ENCODE data around the gene EXOC3L1.

EXOC3L1 gene

DNA sequence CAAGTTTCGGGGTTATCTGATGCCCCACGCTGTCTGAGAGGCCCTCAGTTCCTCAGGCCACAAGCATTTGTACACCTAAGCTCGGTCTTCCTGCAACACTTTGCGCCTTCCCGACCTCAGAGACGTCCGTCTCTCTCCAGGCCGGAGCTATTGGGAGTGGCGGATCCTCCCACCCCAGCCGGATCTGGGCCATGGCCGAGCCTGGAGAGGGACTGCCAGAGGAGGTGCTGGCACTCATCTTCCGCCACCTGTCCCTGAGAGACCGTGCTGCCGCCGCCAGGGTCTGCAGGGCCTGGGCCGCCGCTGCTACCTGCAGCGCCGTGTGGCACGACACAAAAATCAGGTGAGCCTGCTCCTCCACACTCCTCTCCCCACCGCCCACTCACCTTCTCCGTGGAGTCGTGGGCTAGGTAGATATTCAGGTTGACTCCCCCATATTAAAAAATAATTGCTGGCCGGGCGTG is 28.3 kb downstream of the EXOC3L1 start:
- no peak for DNase-seq

DNA sequence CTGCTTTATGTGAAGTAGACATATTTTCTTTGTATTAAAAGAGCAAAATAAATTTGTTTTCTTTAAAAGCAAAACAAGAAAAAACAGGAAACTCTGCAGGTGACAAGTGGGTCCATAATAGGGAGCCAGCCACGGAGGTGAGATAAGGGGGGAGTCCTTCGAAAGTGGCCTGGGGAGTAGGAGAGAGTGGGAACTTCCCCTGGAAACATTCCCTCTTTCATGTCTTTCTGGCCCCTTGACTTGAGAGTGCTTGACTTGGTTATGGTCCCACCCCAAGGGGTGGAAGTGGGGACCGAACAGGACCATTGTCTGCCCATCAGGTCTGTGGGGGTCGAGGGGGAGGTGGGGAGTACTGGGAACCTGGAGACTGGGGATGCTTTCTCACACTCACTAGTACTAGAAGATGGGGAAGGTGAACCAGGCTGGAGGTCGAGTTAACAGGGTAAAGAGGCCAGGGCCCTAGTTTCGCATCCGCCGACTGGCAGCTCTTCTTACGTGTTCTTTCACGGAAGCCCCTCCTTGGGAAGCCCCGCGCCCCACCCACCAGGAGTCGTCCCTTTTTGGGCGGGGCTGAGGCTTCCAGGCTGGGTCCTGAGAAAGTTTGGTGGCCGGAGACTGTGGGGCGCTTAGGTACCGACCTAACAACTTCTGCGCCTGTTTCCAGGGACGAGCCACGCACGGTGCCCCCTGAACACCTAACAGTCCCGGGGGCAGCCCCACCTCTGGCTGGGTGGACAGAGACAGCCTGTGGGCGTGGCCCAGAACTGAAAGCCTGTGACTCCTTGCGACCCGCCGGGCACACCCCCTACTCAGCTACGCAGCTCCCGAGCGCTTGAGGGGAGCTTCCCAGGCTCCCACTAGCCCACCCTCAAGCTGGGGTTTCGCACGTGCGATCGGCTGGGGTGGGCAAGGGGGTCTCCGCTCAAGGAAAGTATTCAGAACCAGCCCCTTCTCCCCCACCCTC is 31.0 kb downstream of the EXOC3L1 start:
- DNase-seq: peak; percentile 88

DNA sequence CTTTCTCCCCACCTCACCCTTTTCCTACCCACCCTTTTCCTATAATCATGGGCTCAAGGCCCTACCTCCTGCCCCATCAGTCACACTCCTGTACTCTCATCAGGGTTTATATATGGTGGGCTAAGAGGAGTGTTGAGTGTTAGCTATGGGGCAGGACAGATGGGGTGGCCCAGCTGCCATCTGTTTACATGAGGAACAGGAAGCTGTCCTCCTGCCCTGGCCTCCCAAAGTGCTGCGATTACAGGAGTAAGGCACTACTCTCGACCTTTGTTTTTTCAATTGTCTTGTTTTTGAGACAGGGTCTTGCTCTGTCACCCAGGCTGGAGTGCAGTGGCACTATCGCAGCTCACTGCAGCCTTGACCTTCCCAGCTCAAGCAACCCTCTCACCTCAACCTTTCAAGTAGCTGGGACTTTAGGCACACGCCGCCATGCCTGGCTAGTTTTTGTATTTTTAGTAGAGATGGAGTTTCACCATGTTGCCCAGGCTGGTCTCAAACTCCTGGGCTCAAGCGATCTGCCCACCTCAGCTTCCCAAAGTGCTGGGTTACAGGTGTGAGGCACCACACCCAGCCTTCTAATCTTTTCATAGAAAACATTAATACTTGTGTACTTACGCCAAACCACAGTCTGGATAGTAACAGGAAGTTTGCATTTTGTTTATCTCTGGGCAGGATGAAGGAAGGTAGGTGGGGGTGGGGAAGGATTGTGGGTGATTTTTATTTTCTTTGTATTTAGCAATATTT is 31.9 kb downstream of the EXOC3L1 start:
- no peak for DNase-seq

DNA sequence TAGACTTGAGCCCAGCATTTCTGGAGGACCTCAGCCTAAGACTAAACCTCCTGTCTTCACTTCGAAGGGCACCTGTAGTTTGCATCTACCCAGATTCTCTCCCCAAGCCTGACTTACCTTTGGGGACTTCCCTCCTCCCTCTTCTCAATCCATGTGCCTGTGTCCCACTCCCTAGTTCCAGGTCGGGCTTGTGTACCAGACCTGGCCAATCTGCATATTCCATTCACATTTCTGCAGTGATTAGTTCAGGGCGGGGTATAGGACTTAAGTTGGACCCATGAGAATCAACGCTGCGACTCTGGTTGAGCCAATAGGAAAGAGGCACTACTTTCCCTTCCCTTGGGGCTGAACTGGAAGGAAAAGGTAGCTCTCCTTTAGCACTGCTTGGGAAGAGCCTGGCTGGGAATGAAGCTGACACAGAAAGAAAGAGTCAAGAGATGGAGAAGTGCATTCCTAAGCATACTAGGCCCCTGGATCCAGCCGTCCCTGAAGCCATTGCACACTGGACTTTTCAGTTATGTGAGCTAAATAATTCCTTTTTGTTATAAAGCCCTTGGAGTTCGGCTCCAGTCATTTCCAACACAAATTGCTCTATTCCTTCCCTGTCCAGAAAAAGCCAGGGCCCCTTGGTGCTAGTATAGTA is 32.7 kb downstream of the EXOC3L1 start:
- no peak for DNase-seq

DNA sequence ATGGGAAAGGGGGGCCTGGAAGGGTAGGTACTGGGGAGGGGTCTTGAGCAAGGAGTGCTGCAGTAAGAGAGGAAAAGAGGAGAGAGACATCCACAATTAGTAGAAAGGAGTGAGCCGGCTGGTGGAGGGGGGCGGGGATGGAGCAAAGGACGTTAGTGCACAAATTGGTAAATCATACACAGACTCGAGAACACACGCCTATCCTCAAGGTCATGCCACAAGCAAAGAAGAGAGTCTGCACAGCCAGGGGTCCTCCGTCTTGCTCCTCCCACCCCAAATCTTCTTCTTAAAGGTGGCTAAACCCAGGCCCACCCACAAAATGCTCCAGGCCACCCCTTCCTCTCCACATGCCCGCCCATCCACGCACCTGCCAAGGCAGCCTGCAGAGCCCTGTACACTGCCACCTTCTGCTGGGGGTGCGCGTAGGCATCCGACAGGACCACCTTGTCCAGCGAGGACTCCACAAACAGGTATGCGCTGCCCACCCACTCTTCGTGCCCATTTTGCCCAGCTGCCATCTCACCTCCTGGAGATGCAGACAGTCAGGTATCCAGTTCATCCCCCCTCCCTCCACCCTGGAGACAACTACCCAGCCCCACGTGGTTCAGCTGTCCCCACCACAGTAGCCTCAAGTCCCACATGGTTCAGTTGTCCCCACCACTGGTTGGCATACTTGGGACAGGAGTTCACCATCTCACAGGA is 33.6 kb downstream of the EXOC3L1 start:
- no peak for DNase-seq

DNA sequence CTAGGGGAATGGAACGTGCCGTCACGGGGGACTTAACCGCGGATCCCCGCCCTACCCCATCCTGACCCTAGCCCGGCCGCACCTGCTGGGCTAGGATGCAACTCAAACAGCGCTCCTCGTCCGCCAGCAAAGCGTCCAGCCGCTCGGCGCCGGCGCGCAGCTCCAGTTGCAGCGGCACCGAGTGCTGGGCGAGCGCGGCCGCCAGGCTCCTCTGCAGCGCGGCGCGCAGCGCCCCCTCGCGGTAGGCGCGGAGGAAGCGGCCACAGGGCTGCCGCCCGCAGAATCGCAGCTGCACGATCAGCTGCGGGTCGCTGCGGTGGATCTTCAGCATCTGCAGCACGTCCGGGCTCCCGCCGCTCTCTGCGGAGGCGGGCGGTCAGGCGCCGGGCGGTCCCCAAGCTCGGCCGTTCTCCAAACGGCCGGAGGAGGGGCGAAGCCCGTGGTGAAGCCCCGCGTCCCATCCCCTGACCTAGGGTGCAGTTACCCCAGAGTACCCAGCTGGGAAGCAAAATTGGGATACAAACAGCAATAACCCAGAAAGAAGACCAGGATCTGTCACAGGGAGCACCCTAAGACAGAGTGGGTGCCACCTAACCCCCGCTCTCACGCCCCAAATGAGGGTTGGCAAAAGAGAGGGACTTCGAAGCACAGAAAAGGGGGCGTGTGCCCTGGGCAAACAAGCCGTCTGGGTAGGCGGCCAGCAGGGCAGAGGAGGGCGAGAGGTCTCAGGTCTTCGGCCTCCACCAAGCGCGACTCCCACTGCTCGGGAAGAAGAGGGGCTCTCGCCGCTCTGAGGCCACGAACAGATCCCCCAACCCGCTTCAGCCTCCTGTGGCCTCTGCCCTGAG is 34.4 kb downstream of the EXOC3L1 start:
- DNase-seq: peak; percentile 85

DNA sequence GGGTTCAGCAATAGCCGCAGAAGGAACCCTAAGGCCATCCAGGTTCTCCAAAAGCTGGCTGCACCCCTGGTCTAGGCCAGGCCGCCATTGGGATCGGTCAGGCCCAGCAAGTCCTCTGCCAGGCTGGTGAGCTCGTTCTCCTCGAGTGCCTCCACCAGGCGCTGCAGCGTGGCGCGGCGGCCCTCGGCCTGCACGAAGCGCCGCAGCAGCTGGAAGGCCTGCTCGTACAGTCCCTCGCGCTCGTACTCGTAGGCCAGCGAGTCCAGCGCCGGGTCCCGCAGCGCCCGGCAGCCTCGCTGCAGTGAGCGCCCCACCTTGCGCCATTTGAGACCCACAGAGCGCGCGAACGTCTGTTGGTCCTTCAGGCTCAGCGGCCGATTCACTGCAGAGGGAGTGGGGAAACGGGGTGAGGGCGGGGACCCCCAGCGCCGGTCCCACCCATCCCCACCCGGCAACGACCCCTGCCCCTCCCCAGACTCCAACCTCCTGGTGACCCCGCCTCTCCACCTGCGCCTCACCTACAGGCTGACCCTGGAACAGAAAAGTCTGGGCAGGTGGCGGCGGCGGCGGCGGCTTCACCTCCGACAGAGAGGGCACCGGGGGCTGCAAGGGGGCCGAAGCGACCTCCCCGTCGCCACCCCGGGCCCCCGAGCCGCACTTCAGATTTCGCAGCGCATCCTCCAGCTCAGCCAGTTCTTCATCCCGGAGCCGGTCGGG is 35.2 kb downstream of the EXOC3L1 start:
- DNase-seq: no peak

DNA sequence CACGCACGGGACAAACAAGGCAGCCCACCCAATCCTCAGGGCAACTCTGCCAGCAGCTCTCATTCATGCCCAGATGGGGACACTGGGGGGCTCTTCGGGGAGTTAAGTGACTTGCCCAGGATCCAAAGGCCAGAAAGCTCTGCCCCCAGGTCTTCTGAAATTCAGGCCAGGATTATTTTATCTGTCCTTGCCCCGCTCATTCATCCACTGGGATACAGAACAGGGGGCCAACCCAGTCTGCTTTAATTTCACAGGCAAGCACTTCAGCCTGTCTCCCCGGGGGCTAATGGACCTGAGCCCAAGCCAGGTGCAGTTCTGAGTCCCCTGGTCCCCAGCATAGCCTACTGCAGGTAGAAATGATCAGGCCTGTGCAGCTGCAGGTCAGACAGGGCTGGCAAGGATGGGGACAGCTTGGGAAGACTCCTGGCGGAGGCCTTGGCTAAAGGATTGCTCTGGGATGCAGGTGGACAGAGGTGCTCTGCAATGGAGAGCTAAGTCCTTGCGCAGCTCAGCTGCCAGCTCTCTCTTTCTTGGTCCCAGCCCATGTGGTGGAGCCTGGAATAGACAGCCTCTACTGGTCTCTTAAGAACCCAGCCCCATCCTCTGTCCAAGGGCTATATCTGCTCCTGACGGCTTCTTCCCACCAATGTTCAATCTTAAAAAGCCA is 38.4 kb downstream of the EXOC3L1 start:
- no peak for DNase-seq

DNA sequence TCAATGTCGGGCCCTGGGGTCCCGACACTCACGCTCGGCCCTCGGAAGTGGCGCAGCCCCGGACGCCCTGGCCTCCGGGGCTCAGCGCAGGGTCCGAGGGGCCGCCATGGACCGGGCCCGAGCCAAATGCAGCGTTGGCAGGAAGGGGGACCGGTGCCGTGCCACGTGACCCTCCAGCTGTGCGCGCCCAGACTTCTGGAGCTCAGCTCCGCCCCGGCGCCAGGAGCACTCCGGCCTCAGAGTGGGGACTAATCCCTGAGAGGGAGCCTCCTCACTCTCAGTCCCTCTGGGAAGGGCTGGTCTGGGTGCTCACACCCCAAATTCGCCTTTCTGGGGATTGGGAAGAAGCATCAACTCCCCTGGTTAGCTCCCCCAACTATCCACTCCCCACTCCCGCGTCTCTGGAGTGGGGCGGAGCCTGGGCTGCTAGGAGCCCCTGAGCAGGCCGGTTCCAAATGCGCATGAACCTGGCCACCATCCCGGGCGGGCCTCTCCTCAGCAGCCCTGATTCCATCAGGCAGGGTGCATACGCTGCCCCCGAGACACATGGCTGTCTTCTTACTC is 39.0 kb downstream of the EXOC3L1 start, which contains the start of gene B3GNT9:
B3GNT9 (minus strand) TSS at position 166 of the 564 bp plus-strand sequence. CDS start 513 bp downstream, outside the sequence.
- peak; percentile 69 for DNase-seq

DNA sequence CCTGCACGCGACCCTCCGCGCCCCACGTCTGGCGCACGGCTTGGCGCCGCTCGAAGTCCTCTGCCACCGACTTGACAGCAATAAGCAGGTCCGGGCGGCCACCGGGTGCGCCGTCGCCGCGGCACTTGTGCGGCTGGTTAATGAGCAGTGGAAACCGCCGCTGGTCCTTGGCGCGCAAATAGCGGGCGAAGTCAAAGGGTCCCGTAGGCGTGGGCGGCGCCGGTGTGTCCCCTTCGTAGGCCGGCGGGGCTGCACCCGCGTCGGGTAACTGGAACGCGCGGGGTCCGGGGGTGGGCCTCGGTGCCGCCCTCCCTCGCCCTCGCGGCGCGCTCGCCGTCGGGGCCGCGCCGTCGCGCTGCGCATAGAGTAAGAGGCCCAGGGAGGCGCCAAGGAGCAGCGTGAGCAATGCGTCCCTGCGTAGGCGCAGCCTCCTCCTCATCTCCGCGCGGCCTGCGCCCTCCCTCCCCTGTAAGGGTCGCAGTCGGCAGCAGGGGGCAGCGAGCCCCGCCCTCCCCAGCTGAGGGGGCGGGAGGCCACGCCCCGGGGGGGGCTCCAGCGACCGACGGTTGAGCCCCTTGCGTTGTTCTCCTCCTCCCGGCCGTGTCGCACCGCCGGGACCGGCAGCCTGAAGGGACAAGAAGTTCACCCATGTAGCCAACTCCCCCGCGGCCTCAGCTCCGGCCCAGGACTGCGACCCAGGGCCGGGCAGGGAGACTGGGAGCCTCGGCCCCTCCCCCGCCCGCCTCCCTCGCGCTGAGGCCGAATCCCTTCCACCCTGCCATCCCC is 39.7 kb downstream of the EXOC3L1 start:
- peak; percentile 67 for DNase-seq

DNA sequence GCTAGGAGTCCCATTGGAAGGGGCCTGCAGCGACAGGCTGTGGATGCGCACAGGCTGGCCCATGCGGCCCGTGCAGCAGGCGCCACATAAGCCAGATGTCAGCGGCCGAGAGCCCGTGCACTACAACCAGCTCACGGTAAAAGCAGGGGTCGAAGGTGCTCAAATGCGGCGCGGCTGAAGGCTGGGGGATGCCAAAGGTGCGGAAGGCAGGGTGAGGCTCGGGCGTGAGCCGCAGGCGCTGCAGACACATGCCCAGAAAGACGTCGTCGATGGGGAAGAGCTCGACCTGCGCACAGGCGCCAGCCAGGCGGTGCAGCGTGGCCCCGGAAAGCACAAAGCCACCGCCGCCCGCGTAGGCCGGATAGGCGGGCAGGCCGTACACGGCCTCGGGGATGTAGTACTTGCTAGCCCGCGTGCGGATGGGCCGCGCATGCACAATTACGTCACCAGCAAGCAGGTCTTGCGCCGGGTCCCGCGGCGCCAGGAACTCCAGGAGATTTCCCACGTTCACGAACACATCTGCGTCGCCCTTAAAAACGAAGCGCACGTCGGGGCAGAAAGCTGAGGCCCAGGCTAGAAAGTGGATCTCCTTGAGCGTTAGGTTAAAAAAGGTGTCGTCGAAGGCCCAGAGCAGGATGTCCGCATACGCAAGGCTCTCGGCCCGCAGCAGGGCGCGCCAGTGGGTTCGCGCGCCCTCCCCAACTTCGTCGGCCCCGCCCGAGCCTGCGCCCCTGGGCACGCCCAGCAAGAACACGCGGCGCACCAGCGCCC is 40.5 kb downstream of the EXOC3L1 start:
- DNase-seq: no peak

DNA sequence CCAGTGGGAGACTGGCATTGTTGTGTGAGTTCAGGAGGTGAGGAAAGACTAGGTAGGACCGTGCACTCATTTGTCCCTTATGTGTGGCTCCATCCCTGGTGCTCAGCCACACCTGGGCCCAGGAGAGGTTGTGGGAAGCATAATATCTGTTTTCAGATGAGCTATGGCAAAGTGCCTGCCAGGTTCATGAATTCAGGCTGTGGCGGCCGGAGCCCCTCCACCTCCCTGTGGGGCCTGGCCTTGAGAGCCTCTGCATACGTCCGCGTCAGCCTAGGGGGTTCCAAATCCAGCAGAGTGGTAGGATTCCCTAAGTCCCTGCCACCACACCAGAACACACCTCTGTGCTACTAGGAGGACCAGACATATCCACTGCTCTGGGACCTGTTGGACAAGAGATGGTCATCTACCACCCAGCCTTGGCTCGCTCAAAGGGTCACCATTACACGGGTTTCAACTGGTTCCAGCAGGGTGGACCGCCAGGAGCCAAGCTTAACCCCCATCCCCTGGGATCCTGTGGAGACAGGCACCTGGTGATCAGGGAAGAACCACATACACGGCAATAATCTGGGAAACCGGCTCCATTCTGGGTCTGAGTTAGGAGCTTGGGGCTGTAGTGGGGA is 41.2 kb downstream of the EXOC3L1 start:
- no peak for DNase-seq

DNA sequence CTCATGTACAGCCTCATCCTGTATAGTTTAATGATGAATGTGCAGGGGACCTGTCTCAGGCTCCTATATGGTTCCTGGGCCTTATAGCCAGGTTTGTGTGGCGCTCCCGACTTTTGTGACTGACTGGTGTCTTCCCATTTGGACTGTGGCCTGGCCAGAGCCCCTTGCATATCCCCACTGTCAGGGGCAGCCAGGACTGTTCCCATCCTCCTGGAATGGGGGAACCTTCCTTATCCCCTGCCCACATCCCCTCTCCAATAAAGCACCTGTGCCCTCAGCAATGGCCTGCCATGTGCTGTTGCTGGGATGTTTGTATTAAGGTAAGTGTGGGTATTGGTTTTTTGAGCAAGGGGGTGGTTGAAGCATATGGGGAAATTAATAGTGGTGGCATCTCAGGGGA is 41.7 kb downstream of the EXOC3L1 start:
- DNase-seq: no peak

DNA sequence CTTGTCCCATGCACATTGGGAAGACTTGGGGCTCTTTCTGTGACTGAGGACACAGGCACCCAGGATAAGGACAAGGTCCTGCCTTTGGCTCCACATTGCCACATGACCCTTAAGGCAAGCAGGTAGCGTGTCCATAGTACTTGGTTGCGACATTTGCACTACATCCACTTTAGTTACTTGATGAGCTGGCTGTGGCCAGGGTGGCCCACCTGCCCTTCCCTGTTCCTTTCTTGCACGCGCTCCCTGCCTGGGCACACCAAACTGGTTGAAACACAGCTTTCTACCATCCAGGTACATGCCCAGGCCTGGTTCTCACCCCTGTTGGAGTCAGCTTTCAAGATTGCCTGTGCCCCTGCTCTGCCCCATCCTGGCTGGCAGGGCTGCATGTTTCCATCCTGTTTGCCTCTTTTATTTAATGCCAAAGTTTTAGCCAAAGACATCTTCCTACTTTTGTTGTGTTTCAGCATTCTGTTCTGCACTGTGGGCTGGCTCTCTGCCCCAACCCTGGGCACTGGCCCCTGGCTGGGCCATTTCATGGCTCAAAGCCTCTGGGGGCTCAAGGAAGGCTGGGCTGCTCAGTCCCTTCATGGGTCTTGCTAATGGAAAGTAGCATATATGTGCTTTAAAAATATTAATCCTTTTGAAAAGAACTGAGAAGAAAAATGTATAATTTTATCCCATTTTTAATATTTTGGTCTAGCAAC is 42.3 kb downstream of the EXOC3L1 start:
- DNase-seq: no peak

DNA sequence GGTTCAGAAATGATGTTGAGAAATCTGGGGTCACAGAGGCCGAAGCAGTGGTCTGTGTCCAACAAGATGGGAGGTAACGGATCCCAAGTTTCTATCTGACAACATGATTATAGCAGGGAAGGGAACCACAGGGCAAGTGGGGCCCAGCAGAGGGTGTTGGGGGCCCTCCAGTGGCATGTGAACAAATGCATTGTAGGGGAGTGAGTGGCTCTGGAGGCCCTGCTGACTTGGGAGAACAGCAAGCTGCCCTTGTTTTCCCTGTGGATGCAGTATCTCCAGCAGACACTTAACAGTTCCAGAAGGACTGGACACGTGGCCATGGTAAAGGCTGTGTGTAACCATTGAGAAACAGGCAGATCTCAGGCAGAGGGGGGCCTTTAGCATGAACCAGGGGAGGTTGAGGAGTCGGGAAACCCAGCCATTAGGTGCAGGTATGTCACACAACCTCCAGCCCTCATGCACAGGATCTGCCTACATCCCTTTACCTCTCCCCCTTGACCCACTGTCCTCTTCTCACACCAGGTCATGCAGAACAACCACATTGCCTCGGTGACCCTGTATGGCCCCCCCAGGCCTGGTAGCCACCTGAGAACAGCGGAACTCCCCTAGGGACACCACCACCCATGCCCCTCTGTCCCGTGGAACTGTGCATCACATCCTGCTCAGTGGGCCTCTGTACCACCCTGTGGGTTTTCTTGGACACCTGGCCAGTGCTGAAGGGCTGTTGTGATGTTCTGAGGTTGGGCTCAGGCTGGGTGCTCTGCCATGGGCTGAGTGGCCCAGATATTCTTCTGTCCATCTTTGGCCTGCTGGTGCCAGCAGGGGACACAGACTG is 43.2 kb downstream of the EXOC3L1 start:
- DNase-seq: no peak

DNA sequence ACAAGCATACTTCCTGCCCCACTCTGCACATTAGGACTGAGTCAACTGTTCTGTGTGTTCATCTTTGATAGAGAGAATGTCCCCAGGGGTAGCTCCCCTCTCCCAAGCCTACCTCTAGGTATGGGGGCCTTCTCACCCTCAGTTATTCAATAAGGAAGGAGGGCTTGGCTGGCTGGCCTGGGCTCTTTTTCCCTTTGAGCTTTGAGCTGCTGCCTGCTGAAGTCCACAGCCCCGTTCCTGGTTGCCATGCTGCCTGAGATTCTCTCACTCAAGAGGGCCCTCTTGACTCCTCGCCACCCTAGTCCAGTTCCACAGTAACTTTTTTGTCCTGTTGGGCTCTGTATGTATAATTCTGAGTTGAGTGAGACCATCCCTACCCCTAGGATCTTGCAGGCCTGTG is 44.2 kb downstream of the EXOC3L1 start:
- no peak for DNase-seq

Measured in stimulated activated CD4-positive, alpha-beta T cell treated with anti-CD3 and anti-CD28 coated beads, Interleukin-15, amount 100 ng/mL, for 24 hours (primary cell).